T-helper 2 cell treated with Interferon-gamma antibody and Interleukin-4, amounts not matched to agents 5 μg/mL and 100 μg/mL, for 36 hours (primary cell): ENCODE results near the gene VMP1.
"Not testable (repeated sequence)": the region's sequence is repeated elsewhere in the genome, so short reads cannot be mapped to it uniquely, and the experiment has no call there.

Experiments used
- DNase-seq: peaks from one replicate; pipeline ENCODE4 v3.0.0; 2021; ENCODE audit warnings: low spot score
- H3K27ac Mint-ChIP-seq: one replicate; pipeline ENCODE4 v1.8.0; 2021; ENCODE audit warnings: mild to moderate bottlenecking, mixed read lengths
- H3K27me3 Mint-ChIP-seq: one replicate; pipeline ENCODE4 v1.8.0; 2021; ENCODE audit warnings: low read depth, mixed read lengths
- H3K36me3 Mint-ChIP-seq: one replicate; pipeline ENCODE4 v1.8.0; 2021; ENCODE audit warnings: low read depth, mixed read lengths
- H3K4me1 Mint-ChIP-seq: one replicate; pipeline ENCODE4 v1.8.0; 2021; ENCODE audit warnings: low read depth, mixed read lengths
- H3K4me3 Mint-ChIP-seq: one replicate; pipeline ENCODE4 v1.8.0; 2022; ENCODE audit warnings: mild to moderate bottlenecking, moderate library complexity, mixed read lengths
- H3K9me3 Mint-ChIP-seq: one replicate; pipeline ENCODE4 v1.8.0; 2021; ENCODE audit warnings: mixed read lengths

Gene VMP1

GRCh38 chr17:59806322-59806721 is 98.9 kb downstream of the VMP1 start:
- not testable (repeated sequence) for H3K4me3 Mint-ChIP-seq, H3K27me3 Mint-ChIP-seq, DNase-seq, H3K9me3 Mint-ChIP-seq, H3K27ac Mint-ChIP-seq
- peaks cover 14% of the 10 kb centered on the region for H3K4me1 Mint-ChIP-seq
- peaks cover 13% of the 10 kb centered on the region for H3K36me3 Mint-ChIP-seq

- H3K36me3 Mint-ChIP-seq, result peaks cover 25% of the 10 kb centered on the region
- no peaks in the 10 kb centered on the region for H3K9me3 Mint-ChIP-seq
- peaks cover 21% of the 10 kb centered on the region for H3K4me1 Mint-ChIP-seq
- H3K27me3 Mint-ChIP-seq, result no peaks in the 10 kb centered on the region
- no peak for DNase-seq
- no peak overlapping the region for H3K4me3 Mint-ChIP-seq
- no peak overlapping the region for H3K27ac Mint-ChIP-seq
Measured at GRCh38 chr17:59807892-59808509, 100.5 kb downstream of the VMP1 start.

DNA sequence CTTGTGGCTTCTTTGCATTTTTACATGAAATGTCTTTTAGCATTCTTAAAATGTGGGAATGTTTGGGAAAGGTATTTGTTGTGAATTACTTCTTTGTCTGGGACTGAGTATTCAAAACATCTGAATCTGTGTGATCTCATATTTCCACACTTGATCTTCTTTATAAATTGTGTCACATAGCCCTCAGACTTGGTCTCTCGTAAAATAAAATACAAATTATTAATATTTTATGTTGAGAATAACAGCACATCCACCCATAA is 103.4 kb downstream of the VMP1 start:
- Mint-ChIP-seq H3K27me3 (no peaks in the 10 kb centered on the region), H3K9me3 (no peaks in the 10 kb centered on the region), H3K4me1 (peaks cover 23% of the 10 kb centered on the region), H3K36me3 (peaks cover 33% of the 10 kb centered on the region), H3K27ac (no peak overlapping the region), H3K4me3 (no peak overlapping the region)
- no peak for DNase-seq

GRCh38 chr17:59811209-59811608 is 103.8 kb downstream of the VMP1 start:
- H3K9me3 Mint-ChIP-seq, result no peaks in the 10 kb centered on the region
- H3K36me3 Mint-ChIP-seq, result peaks cover 36% of the 10 kb centered on the region
- DNase-seq, result no peak
- no peak overlapping the region for H3K4me3 Mint-ChIP-seq
- no peak overlapping the region for H3K27ac Mint-ChIP-seq
- peaks cover 25% of the 10 kb centered on the region for H3K4me1 Mint-ChIP-seq
- no peaks in the 10 kb centered on the region for H3K27me3 Mint-ChIP-seq

- H3K27ac Mint-ChIP-seq, result no peak overlapping the region
- peaks cover 38% of the 10 kb centered on the region for H3K36me3 Mint-ChIP-seq
Measured at GRCh38 chr17:59812139-59812538, 104.7 kb downstream of the VMP1 start.

GRCh38 chr17:59814276-59814675 is 106.8 kb downstream of the VMP1 start:
- H3K36me3 Mint-ChIP-seq, result peaks cover 33% of the 10 kb centered on the region
- H3K9me3 Mint-ChIP-seq, result no peaks in the 10 kb centered on the region
- H3K27ac Mint-ChIP-seq, result no peak overlapping the region
- no peaks in the 10 kb centered on the region for H3K27me3 Mint-ChIP-seq
- H3K4me1 Mint-ChIP-seq, result peaks cover 18% of the 10 kb centered on the region
- no peak overlapping the region for H3K4me3 Mint-ChIP-seq
- no peak for DNase-seq

More at GRCh38 chr17:59812139-59812538, 104.7 kb downstream of the VMP1 start:
- Mint-ChIP-seq H3K9me3 (no peaks in the 10 kb centered on the region), H3K4me1 (peaks cover 24% of the 10 kb centered on the region), H3K27me3 (no peaks in the 10 kb centered on the region), H3K4me3 (no peak overlapping the region)
- no peak for DNase-seq

DNA sequence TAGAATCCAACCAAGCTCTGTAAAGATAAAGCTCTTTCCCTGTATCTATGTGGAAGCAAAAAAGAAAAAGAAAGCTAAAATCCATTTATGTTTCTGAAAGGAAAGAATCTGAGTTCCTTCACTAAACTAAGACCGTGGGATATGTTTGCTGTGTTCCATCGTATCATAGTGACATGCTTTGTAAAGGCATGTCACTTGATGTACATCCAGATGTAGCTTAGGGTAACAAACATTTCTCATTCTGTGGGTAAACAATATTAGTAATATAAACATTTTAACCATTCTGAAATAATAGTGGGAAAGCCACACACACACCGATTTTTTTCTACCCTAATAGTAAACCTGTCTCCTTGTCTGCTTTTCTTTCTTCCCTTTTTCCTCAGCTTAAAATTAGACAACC is 107.2 kb downstream of the VMP1 start:
- Mint-ChIP-seq H3K4me1 (peaks cover 18% of the 10 kb centered on the region), H3K9me3 (no peaks in the 10 kb centered on the region), H3K27ac (no peak overlapping the region), H3K36me3 (peaks cover 32% of the 10 kb centered on the region), H3K4me3 (no peak overlapping the region), H3K27me3 (no peaks in the 10 kb centered on the region)
- no peak for DNase-seq

GRCh38 chr17:59815965-59816364 is 108.5 kb downstream of the VMP1 start:
- Mint-ChIP-seq H3K9me3 (no peaks in the 10 kb centered on the region), H3K27ac (no peak overlapping the region), H3K27me3 (no peaks in the 10 kb centered on the region), H3K4me1 (peaks cover 27% of the 10 kb centered on the region), H3K4me3 (no peak overlapping the region), H3K36me3 (peaks cover 40% of the 10 kb centered on the region)
- no peak for DNase-seq

GRCh38 chr17:59825533-59826322 is 118.3 kb downstream of the VMP1 start:
- Mint-ChIP-seq H3K4me1 (peaks cover 51% of the 10 kb centered on the region), H3K9me3 (no peaks in the 10 kb centered on the region), H3K27ac (peak overlapping the region; percentile 96), H3K36me3 (peaks cover 33% of the 10 kb centered on the region), H3K4me3 (peak overlapping the region; percentile 86), H3K27me3 (no peaks in the 10 kb centered on the region)
- peak; percentile 73 for DNase-seq

DNA sequence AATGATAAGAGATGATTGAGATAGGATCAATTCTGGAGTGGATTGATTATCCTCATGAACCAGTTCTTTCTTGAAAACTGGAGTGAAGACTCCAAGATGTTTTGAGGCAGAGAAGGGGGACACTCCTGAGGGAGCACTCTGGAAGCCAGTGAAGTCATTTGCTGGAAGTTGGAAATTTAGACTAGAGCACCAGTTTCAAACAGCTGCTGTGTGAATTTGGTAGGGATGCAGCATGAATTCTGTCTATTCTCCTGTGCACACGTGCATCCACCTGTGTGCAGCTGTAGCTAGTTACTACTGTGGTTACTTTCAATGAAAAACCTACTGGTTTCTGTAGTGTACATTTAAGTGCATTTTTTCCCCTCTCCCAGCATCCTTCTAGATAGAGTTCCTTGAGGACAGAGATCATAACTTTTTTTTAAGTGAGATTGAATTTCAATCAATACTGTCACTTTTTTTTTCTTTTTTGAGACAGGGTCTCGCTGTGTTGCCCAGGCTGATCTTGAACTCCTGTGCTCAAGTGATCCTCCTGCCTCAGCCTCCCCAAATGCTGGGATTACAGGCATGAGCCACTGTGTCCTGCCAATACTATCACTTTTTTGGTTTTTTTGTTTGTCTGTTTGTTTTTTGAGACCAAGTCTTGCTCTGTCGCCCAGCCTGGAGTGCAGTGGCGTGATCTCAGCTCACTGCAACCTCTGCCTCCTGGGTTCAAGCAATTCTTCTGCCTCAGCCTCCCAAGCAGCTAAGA is 119.4 kb downstream of the VMP1 start:
- Mint-ChIP-seq H3K4me1 (peaks cover 59% of the 10 kb centered on the region), H3K36me3 (peaks cover 33% of the 10 kb centered on the region), H3K27ac (peak overlapping the region; percentile 96), H3K4me3 (peak overlapping the region; percentile 86), H3K27me3 (no peaks in the 10 kb centered on the region), H3K9me3 (no peaks in the 10 kb centered on the region)
- no peak for DNase-seq

- Mint-ChIP-seq H3K4me1 (peaks cover 60% of the 10 kb centered on the region), H3K36me3 (peaks cover 27% of the 10 kb centered on the region), H3K4me3 (peak overlapping the region; percentile 86), H3K27me3 (no peaks in the 10 kb centered on the region), H3K27ac (peak overlapping the region; percentile 96), H3K9me3 (no peaks in the 10 kb centered on the region)
- no peak for DNase-seq
Measured at GRCh38 chr17:59827721-59828477, 120.4 kb downstream of the VMP1 start.

DNA sequence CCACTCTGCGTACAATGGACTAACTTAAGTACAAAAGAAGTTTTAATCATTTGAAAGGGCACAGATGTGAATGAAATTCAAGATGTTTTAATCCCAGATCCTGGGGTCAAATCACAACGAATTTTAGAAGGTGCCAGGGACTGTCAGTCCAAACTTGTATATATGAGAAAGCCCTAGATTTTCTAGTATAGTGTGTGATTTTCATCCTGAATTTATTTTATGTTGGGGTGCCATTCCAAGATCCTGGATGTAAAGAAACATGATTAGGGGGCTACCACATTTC is 121.0 kb downstream of the VMP1 start:
- Mint-ChIP-seq H3K27me3 (no peaks in the 10 kb centered on the region), H3K9me3 (no peaks in the 10 kb centered on the region), H3K4me3 (peak overlapping the region; percentile 86), H3K4me1 (peaks cover 63% of the 10 kb centered on the region), H3K36me3 (peaks cover 27% of the 10 kb centered on the region), H3K27ac (peak overlapping the region; percentile 96)
- no peak for DNase-seq

GRCh38 chr17:59828819-59829216 is 121.4 kb downstream of the VMP1 start:
- Mint-ChIP-seq H3K36me3 (peaks cover 27% of the 10 kb centered on the region), H3K27ac (peak overlapping the region; percentile 96), H3K4me1 (peaks cover 67% of the 10 kb centered on the region), H3K4me3 (peak overlapping the region; percentile 86)
- not testable (repeated sequence) for DNase-seq, H3K9me3 Mint-ChIP-seq, H3K27me3 Mint-ChIP-seq
